GM19467 (cell line): Measurements from ENCODE around the gene DUOXA2.

ENCODE experiments used
- ATAC-seq: cut with Tn5 transposase; IDR thresholded peaks from one replicate; pipeline ENCODE4 v1.9.1; 2021; ENCODE audit warnings: mild to moderate bottlenecking, moderate library complexity; ENCODE audit not compliant: unreplicated experiment

The DUOXA2 gene

DNA sequence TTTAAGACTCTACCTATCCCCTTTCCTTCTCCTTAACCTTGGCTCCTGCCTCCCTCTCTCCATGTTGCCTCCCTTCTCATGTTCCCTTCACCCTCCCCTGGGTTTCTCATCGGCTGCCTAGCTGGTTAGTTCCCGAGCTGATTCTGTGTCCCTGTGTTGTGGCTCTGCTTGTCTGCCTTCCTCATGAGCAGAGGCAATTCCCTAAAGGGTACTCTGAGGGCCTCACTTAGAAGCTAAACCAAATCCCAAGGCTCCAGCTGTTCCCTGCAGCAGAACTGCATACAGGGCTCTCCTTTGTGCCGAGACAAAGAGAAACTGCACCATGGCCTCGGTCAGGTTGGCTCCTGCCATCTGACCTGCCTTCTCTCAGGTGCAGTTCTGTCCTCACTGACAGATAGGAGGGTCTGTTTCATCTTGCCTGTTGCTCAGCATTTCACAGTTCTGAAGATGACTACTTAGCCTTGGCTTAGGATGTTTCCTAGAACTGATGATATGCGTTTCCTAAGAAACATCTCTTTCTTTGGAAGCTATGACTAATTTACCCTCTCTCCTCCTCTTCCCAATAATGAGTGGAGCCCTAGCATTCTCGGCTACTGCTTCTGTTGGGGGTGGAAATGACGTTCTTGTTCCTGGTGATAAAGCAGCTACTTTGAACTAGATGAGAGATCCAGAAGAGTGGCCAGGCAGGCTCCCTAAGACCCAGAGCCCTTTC is 42.8 kb downstream of the DUOXA2 start:
- ATAC-seq: no peak

DNA sequence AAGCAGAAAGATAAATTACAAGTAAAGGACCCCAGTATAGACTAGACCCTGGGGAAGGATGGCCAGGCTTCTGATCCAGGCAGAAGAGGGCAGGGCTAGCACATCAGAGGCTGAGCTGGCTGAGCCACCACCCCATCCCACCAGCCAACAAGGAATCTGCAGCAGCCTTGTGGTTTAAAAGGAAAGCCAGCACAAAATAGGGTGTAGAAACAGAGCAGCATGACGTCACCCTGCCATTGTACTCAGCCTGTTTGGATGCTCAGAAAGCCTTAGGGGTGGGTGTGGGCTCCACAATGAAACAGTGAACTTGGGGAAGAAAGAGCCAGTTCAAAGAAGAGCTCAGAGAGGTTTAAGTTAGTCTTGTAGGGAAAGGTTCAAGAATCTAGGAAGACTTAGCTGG is 43.8 kb downstream of the DUOXA2 start:
- no peak for ATAC-seq

DNA sequence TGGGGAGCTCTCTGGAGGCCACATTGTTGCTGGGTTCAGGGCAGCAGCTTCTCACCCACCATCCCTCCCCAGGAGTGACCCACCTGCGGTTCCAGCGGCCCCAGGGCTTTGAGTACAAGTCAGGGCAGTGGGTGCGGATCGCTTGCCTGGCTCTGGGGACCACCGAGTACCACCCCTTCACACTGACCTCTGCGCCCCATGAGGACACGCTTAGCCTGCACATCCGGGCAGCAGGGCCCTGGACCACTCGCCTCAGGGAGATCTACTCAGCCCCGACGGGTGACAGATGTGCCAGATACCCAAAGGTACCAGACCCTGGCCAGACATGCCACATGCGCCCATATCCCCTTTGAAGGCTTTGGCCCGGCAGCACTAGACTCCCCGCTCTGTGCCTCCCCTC is 47.5 kb downstream of the DUOXA2 start:
- no peak for ATAC-seq

DNA sequence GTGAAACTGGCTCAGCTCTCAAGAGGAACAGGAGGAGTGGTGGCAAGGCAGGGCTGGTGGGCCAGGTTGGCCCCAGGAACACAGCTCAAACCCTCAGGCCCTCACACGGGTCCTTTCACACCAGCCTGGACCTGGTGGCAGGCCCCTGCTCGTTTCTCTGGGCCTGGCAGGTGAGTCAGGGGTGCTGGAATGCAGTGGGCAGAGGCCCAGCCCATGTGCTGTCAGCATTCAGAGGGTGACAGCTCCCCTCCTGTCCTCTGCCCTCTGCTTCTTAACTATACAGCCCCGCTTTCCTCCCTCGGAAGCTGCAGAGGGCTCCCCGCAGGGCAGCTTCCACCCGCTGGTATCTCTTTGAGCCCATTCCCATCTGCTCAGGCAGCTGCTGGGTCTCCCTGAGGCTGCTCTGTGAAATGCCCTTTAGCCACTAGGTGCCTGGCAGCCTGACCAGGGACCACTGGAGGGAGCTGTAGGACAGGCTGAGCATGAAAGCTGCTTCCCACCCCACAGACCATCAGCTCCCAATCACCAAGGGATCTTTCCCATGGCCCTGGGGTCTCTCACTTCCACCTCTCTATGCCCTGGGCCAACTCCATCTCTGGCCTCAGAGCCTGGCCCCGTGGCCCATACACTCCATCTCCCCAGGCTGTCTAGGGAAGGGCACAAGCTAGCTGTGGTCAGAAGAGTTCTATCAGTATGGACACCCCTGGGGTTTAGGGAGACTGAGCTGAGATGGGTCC is 48.8 kb downstream of the DUOXA2 start:
- ATAC-seq: no peak

DNA sequence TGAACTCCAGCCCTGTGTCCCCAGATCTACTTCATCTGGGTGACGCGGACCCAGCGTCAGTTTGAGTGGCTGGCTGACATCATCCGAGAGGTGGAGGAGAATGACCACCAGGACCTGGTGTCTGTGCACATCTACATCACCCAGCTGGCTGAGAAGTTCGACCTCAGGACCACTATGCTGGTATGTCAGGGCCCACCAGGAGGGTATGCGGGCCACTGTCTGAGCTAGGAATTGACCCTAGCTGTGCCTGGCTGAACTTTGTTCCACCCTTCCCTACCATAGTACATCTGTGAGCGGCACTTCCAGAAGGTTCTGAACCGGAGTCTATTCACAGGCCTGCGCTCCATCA is 49.4 kb downstream of the DUOXA2 start:
- no peak for ATAC-seq

DNA sequence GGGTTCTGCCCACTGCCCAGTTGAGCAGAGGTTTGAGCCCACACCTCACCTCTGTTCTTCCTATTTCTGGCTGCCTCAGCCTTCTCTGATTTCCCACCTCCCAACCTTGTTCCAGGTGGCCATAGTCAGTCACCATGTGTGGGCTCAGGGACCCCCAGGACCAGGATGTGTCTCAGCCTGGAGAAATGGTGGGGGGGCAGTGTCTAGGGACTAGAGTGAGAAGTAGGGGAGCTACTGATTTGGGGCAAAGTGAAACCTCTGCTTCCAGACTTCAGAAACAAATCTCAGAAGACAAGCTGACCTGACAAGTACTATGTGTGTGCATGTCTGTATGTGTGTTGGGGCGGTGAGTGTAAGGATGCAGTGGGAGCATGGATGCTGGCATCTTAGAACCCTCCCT is 50.8 kb downstream of the DUOXA2 start:
- no peak for ATAC-seq

DNA sequence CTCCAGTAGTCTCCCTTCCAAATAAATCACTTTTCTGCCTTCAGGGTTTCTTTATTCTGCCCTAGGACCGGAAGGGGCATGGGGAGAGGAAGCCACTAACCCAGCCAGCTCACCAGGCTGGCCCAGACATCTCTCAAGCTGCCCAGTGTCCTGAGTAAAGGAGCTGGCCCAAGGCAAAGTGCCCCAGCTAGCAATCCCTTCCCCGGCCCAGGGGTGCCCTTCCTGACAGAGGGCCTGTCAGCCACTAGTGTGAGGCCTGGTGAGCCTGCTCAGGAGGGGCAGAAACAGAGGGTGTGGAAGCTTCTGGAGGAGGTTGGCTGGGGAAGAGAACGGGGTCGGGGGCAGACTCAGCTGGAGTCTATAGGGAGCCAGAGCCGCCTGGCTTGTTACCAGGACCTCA is 51.4 kb downstream of the DUOXA2 start:
- ATAC-seq: no peak

DNA sequence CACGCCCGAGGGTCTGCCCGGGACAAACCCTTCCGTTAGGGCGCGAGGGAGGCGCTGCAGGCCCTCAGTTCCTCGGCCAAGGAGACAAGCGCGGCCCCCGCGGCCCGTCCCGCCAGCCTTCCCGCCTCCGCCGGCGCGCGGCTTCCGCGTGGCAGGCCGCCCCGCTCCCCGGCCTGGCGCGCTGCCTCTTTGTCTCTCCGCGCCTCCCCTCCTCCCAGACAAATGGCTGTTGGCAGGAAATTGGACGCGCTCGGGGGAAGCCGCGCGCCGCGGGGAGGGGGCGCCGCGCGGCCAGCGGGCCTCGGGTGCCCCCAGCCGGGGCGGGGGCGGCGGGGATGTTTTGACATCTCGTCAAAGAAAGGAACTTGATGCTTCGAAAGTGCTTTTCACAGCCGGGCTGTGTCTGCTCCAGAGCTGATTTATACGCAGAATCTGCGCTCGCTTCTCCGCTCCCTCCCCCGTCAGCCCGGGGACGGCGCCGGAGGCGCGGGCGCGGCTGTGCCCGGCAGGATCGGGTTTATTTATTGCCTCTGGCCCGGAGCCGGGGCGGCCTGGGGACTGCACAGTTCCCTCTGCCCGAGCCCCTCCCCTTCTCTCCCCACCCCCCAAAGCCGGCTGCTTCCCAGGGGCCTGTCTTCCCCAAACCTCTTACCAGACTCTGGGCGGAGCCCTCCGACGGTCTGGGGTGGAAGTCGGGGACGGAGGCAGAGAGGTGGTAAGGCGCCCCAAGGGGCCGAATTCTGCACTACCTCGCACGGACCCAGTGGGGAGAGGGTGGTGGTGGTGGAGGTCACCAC is 52.9 kb downstream of the DUOXA2 start:
- ATAC-seq: peak; percentile 92

DNA sequence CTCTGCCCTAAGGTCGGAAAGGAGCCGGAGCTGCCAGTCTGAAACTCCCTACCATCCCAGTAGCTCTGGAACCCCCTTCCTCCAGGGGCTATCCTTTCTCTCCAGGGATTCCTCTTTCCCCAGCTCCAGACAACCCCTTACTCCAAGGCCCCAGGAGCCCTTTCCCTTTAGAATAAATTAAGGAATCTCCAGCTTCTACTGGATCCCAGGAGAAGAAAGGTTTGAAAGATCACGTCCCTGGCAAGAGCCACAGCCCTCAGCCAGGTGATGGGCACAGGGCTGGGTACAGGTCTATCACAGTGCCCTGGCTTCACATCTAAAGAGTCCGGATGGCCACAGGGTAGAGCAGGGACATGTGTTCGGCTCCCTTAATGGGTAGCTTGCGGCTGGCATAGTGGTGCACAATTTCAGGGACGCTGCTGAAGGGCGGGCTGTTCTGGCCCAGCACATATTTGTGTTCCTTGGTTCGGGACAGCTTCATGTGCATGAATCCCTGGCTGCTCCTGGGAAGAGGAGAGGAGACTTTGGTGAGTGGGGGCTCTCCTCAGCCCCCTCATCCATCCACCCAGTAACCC is 53.6 kb downstream of the DUOXA2 start:
- ATAC-seq: no peak
